COLO668 (cell line): ENCODE results near the gene CCDC92.
"Not testable (repeated sequence)": the region's sequence is repeated elsewhere in the genome, so short reads cannot be mapped to it uniquely, and the experiment has no call there.

ENCODE experiments used
- DNase-seq: peaks from one replicate; lab custom pipeline; 2025; ENCODE audit not compliant: unreplicated experiment; lab: John Stamatoyannopoulos, UW

The CCDC92 gene

DNA sequence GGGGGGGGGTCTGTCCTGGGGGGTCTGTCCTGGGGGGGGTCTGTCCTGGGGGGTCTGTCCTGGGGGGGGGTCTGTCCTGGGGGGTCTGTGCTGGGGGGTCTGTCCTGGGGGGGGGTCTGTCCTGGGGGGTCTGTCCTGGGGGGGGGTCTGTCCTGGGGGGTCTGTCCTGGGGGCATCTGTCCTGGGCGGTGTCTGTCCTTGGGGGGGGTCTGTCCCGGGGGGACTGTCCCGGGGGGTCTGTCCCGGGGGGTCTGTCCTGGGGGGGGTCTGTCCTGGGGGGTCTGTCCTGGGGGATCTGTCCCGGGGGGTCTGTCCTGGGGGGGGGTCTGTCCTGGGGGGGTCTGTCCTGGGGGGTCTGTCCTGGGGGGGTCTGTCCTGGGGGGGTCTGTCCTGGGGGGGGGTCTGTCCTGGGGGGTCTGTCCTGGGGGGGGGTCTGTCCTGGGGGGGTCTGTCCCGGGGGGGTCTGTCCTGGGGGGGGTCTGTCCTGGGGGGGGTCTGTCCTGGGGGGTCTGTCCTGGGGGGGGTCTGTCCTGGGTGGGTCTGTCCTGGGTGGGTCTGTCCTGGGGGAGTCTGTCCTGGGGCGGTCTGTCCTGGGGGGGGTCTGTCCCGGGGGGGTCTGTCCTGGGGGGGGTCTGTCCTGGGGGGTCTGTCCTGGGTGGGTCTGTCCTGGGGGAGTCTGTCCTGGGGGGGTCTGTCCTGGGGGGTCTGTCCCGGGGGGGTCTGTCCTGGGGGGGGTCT lies 60.8 kb downstream of the CCDC92 start:
- not testable (repeated sequence) for DNase-seq

DNA sequence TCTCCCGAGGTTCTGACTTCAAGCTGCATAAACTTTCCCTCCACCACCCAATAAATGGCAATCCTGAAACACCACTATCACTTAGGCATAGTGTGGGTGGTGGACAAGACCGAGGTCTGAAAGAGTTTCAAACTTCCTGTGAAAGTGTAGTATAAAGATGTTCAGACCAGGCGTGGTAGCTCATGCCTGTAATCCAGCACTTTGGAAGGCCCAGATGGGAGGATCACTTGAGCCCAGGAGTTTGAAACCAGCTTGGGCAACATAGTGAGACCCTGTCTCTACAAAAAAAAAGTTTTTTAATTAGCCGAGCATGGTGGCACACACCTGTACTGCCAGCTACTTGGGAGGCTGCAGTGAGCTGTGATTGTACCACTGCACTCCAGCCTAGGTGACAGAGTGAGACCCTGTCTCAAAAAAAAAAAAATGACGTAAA lies 61.9 kb downstream of the CCDC92 start:
- no peak for DNase-seq

DNA sequence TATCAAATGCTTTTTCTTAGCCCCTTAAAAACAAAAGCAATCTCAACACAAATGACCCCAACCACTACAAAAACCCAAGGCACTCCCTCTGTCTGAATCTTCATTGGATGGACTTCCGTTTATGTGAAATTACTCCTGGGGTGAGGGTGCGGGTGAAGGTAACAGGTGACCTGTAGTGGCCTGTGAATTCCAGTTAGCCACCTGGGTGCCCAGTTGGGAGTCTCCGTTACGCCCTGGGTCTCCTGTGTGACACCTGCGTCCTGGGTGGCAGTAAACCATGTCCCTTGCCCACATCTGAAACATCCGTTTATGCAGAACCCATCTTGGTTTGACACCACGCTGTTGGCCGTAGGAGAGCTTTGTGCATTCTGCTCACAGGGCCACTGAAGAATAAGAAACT lies 62.6 kb downstream of the CCDC92 start:
- DNase-seq: no peak

DNA sequence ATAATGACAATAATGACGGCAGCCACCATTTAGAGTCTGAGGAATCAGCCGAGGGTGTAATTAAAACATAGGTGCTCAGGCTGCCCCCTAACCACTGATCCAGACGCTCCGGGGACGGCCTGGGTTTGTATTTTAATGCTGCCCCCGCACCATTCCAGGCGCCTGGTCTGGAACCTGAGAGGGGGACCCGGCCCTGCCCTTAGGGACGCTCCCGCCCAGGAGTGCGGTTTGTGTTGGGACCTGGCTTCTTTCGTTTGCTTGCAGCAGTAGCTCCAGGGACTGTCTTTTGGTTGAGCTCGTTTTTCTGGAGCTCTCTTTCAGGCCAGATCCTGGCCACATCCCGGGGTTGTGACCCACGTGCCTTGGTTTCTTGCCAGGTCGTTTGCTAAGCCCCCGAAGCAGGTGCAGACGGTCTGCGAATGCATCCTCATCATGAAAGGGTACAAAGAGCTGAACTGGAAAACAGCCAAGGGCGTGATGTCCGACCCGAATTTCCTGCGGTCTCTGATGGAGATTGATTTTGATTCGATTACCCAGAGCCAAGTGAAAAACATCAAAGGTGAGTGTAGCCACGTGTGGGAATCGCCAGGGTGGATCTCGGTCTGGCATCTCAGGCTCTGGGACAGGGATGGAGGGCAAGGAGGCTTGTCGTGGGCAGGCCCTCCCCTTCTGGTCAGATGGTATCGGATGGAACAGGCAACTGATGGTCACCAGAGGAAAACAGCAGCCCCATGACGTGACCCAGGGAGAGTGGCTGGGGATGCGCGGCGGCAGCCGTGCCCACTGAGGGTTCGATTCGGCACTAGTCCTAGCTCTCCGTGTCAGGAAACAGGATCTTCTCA lies 63.5 kb downstream of the CCDC92 start:
- no peak for DNase-seq

DNA sequence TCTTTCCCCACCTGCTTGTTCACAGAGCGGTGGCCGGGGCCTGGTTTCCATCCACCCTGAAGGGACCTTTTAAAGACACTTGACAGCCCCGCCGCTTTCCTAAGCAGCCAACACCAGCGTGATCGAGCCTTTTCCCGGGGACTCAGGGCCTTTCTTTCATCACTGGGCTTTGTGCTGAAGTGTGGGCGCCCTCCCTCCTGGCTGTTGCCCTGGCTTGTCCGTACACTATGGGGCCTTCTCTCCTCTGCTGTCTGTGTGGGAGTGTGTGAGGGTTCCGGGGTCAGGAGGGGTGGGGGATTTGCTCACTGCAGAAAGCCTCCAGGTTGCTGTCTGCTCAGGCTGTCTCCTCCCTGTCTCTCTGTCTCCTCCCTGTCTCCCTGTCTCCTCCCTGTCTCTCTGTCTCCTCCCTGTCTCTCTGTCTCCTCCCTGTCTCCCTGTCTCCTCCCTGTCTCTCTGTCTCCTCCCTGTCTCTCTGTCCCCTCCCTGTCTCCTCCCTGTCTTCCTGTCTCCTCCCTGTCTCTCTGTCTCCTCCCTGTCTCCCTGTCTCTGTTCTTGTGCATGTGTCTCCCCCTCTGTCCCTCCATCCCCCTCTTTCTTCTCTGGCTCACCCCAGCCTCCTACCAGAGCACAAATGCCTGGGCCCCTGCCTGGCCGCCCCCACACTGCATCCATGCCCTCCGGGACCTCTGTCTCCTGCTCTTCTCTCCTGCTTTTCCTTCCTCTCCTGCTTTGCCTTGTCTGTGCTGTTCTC lies 64.7 kb downstream of the CCDC92 start:
- no peak for DNase-seq

DNA sequence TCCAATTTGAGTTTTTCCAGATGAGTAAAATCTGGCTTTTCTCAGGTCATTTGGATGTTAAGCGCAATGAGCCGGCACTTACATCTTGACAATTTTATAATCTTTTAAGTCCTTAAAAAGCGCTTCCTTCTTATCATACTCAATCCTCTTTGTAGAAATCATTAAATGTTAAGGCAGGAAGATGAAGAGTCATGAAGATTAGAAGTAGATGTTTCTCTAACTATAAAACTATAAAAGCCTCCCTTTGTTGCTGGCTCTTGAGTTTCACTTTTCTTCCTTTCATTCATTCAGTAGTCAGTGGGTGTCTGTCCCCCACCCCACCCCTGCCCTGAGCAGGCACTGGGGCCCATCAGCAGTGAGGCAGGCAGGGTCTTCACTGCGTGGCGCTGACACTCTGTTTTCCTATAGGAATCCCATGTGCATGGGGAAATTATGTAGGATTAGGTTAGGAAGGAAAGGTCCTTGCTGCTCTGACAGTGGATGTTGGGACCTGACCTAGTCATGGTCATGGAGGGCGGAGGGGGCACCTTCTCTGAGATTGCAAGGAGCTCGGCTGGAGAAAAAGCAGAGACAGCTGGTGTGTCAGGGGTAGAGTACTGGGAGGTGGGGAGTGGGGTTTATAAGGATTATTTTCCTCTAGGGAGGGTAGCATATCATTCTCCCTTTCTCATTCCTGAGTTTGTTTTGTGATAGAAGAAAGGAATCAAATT lies 65.8 kb downstream of the CCDC92 start:
- no peak for DNase-seq

DNA sequence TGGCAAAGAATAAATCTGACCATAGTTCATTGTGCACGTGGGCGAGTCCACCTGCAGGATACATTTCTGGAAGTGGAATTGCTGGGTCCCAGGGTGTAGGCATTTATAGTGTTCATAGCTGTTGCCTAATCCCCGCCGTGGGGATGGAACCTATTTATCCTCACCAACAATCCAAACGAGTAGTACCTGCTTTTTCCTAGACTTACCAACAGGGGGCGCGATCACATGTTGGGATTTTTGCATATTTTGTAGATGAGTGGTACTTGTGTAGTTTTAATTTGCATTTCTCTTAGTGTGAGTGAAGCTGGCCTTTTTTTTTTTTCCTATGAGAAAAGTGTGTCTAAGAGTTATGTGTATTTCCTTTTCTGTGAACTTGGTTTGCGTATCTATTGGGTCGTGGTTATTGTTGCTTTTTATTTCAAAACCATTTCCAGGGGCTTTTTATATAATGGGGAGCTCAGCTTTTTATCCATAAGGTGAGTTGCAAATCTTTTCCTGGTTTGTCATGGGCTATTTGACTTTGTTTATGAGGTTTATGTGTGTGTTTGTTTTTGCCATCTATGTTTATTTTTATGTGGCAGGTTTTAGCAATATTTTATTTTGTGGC lies 67.2 kb downstream of the CCDC92 start:
- peak; percentile 28 for DNase-seq

DNA sequence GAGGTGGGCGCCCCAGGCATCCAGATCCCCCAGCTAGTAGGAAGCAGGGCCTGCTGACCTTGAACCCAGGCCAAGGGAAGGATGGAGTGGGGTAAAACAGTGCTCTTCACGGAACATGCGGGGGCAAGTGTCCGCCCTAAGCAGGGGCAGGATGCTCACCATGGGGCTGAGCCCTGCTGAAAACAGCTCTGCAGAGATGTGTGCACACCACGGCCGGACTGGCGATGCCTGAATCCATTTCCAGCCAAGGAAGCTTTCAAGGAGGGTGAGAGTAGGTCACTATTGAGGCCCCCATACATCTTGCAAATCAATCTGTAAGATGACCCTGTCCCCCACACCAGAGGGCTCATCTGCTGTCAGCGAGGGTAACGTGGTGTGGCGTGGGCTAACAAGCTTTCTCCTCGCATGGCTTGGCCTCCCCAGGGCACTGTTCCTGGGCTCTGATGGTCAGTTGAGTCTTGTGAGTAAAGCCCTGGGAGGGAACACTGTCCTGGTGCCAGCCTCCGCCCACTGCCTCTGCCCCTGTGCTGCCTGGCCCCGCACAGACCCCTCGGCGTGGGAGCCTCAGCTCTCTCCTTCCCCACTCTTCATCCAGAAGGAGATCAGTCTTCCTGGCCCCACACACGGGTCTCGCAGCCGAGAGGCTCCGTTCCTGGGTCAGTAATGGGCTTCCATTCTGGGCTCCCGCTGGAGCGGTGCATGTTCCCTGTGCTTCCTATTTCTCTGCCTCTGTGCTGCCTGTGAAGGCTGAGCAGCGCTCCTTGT lies 69.1 kb downstream of the CCDC92 start:
- no peak for DNase-seq

DNA sequence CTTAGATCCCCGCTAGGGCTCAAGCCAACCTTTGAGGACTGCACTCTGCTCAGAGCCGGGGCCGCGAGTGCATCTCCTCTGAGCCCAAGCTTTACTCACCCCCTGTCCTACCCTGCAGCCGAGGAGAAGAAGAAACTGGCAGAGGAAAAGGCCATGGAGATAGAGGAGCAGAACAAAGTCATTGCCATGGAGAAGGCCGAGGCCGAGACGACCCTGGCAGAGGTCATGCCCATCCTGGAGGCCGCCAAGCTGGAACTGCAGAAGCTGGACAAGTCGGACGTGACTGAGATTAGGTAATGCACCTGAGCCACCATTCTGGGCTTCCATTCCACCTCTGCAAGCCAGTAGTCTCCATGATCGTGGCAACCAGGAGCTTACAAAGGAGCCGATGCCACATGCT lies 69.8 kb downstream of the CCDC92 start:
- DNase-seq: no peak

DNA sequence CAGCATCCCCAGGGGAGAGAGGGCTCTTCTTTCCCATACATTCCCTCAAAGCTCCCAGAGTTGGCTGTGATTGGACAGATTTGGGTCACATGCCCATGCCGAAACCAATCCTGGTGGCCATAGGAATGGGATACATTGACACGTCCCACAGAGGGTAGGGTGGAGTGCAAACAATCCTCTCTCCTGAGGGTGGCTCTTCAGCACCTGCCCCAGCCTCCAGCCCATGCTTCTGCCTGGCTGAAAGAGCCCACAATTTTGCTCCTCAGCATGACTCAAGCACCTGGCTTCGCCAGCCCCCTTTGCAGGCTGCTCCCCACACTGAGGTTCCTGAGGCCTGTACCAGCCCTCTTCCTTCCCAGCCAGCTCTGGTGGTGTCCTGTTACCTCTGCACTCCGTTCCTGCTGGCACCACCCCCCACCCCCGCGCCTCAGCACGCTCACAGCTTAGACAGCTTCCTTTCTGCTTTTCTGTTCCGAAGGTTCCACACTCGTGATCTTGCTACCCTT lies 71.7 kb downstream of the CCDC92 start:
- peak; percentile 41 for DNase-seq

DNA sequence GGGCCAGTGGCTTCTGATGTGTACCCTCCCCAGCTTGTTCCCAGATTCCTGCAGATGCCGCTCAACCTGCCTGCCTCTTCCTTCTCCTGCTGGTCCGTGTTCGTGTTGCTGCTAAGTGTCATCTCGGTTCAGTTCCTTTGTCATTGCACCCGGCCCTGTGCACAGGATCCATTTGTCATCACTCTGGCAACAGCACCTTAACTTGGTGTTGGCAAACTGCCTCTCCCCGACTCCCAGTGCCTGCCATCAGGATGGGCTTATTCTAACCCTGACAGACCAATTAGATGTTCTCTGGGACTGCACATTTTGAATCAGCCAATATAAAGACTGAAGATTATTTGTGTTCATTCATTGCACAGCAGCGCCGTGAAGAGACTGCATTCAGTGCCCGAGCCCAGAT lies 73.3 kb downstream of the CCDC92 start:
- DNase-seq: no peak

DNA sequence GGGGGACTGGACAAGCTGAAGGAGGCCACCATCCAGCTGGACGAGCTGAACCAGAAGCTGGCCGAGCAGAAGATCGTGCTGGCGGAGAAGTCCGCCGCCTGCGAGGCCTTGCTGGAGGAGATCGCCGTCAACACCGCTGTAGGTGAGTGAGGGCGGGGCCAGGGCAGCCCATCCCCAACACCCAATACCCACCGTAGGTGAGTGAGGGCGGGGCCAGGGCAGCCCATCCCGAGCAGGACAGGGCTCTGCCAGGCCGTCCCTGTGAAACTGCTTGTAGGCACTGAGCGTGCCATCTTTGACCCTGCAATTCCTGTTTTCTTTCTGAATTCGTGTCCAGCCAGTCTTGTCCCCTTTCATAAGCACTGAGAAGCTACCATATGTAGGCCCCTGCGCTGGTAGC lies 74.0 kb downstream of the CCDC92 start:
- no peak for DNase-seq

DNA sequence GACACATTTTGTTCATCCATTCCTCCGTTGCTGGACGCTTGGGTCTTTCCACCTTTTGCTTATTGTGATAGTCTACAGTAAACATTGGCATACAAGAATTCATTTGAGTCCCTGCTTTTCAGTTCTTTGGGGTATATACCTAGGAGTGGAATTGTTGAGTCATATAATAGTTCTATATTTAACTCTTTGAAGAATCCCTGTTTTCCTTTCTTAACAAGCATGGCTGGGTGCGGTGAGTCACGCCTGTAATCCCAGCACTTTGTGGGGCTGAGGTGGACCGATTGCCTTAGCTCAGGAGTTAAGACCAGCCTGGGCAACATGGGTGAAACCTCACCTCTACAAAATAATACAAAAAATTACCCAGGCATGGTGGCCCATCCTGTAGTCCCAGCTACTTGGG lies 75.4 kb downstream of the CCDC92 start:
- DNase-seq: no peak

DNA sequence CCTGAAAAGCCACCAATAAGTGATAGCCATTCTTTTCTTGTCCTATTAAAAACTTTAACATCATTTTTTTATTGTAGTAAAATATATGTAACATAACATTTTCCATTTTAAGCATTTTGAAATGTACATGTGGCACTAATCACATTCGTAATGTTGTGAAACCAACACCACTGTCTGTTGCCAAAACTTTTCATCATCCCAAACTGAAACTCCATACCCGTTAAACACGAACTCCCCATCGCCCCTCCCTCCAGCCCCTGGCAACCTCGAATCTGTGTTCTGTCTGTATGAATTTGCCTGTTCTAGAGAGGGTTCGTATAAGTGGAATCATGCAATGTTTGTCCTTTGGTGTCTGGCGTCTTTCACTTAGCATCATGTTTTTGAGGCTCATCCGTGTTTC lies 75.9 kb downstream of the CCDC92 start:
- DNase-seq: no peak

DNA sequence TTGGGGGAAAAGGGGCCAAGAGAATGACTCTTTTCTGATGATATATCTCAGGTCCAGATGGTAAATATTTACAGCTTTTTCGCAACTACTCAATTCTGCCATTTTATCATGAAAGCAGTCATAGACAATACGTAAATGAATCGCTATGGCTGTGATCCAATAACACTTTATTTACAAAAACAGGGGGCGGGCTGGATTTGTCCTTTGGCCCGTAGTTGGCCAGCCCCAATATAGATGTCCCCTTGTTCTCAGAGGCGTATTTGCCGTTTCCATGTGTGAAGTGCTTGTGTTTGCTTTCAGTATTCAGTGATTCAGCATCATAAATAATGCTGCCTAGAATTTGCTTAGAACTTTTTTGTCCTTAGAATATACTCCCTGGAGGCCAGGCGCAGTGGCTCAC lies 77.2 kb downstream of the CCDC92 start:
- DNase-seq: no peak

DNA sequence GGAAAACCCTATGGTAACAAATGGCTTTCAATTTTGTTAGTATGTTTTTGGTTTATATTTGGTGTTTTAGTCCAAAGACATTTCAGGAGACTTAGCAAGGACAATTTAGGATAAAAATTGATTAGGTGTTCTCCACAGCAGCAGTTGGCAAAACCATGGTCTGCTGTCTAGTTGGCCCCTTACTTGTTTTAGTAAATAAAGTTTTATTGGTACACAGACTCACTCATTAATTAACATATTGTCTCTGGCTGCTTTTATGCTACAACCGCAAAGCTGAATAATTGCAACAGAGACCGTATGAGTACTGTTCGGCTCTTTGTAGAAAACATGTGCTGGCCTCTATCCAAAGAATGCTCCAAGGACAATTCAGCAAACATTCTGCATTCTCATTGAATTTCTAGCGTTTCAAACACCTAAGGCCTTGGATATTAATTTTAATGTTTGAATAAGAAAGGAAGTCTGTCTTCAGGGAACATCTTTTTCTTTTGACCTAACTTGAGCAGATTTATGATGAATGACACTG lies 77.7 kb downstream of the CCDC92 start:
- no peak for DNase-seq

DNA sequence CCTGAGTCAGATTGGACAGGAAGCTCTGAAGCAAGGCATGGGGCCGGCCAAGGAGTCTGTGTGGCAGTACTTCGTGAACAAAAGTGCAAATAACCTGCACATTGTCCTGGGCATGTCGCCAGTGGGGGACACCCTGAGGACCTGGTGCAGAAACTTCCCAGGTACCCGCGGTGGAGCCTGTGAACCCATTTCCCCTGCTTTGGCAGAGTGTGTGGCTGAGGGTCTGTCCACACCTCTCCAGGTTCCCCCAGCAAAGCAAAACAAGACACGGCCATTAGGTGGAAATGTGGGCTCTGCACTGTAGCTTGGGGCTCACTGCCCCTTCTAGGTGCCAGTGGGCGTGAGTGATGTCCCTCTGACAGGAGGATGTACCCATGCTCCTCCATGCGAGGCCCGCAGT lies 79.4 kb downstream of the CCDC92 start:
- no peak for DNase-seq

DNA sequence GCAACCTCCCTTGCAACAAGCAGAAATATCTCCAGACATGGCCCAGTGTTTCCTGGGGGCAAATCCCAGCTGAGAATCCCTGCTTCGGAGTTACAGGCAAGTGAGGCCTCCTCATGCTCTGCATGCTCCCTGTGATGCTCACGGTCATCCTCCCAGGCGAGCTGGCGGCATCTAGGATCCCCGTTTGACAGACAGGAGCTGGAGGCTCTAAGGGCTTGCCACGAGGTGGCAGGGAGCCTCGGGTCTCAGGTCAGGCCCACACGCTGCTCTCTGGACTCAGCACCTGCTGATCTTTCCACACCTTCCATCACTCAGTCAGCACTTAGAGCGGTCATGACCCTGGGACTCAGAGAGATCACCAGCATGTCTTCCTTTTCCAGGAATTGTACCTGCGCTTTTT lies 79.8 kb downstream of the CCDC92 start:
- DNase-seq: no peak

DNA sequence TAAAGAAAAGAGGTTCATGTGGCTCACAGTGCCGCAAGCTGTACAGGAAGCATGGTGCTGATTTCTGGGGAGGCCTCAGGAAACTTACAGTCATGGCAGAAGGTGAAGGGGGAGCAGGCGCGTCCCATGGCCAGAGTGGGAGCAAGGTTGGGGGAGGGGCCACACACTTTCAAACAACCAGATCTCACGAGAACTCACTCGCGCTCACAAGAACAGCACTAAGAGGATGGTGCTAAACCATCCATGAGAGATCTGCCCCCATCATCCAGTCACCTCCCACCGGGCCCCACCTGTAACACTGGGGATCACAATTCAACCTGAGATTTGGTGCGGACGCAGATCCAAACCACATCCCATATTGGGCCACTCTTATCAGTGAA lies 80.5 kb downstream of the CCDC92 start:
- no peak for DNase-seq
